ENCODE data around the gene UBE2Q1. TPM values are rescaled to one million over a fixed set of nuclear protein-coding genes. Genes with fewer than 3 reads are reported as not detected.

The UBE2Q1 gene
- 27.6 and 36.1 TPM in 2 replicates for total RNA-seq

DNA sequence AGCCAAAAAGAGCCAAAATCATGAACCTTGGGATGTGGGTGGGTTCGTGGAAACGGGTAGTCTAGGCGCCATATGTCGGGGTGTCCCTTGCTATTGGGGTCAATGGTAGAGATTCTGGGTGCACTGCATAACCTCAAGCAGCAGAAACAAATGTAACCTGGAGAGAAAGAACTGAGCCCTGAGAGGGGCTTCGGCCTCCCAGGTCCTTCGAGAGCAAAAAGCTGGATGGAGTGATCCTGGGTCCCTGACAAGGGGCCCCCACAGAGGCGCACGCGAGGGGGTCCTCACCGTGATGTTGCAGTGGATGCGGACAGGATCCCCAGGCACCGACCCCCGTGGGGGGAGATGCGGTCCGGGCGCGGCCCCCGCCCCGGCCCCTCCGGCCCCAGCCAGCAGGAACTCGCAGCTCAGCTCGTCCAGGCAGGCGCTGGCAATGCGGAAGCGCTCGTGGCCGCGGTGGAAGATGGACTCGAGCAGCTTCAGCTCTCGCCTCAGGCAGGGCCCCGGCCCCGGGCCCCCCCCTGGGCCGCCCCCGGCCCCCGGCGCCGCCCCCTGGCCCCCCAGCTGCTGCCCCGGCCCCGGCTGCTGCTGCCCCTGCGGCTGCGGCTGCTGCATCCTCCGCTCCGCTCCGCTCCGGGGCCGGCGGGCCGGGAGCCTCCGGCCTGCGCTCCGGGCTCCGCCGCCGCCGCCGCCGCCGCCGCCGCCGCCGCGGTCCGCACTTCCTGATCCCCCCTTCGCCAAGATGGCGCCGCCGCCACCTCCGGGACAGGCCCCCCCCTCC is at the start of gene UBE2Q1:
Gene UBE2Q1 (minus strand): TSS at position 724 of the 781 bp plus-strand sequence. CDS start 109 bp downstream, at position 615.

GRCh38 chr1:154607609-154608396 is 49.3 kb upstream of the UBE2Q1 start, which contains the start of gene ADAR:
ADAR (minus strand) TSS chr1:154608186; CDS start chr1:154608006, 180 bp downstream.

GRCh38 chr1:154567386-154568156 is 9.1 kb upstream of the UBE2Q1 start, which contains the start of gene CHRNB2:
CHRNB2 (plus strand) TSS chr1:154567778; CDS start chr1:154568045, 267 bp downstream.

GRCh38 chr1:154502066-154502743 is 56.3 kb downstream of the UBE2Q1 start, which contains the start of the genes SHE and TDRD10:
SHE (minus strand) TSS chr1:154502412; CDS start chr1:154502026, 386 bp downstream.
TDRD10 (plus strand) TSS chr1:154502219; CDS start chr1:154506904, 4,685 bp downstream.

Other genes with a start within 250 kb of the UBE2Q1 start
- gene AQP10, start 237.6 kb downstream of the UBE2Q1 start, total RNA-seq, result 0.05 TPM in 1 of 2 replicates, not detected in the other
- gene ATP8B2, start 233.1 kb downstream of the UBE2Q1 start, total RNA-seq, result 144 and 176 TPM in 2 replicates
- gene IL6R, start 153.3 kb downstream of the UBE2Q1 start, total RNA-seq, result 0.30 and 1.1 TPM in 2 replicates
- not detected in 2 replicates for gene TDRD10, start 56.4 kb downstream of the UBE2Q1 start, total RNA-seq
- gene SHE, start 56.2 kb downstream of the UBE2Q1 start, total RNA-seq, result under 0.01 and 0.05 TPM in 2 replicates
- under 0.01 and 0.05 TPM in 2 replicates for gene CHRNB2, start 9.1 kb upstream of the UBE2Q1 start, total RNA-seq
- 76.0 and 123 TPM in 2 replicates for gene ADAR, start 49.5 kb upstream of the UBE2Q1 start, total RNA-seq